Stimulated activated naive CD4-positive, alpha-beta T cell treated with Interleukin-2 at 50 U/mL for 16 hours (primary cell): Measurements from ENCODE around the gene RAB35.

Experiments used
- DNase-seq: peaks from one replicate; lab custom pipeline; 2025; lab: John Stamatoyannopoulos, UW

The RAB35 gene

DNA sequence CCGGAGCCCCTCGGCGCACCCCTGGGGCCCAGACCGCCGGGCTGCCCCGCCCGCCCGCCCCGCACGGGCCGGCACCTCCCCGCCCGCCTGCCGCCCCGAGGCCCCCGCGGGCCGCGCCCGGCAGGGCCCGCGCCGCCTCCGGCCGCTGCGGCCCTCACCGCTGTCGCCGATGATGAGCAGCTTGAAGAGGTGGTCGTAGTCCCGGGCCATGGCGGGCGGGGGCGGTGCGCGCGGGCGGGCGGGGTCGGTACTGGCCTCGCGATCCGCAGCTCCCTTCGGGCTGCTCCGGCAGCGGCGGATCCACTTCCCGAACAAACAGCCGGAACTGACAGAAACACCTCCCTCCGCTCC is at the start of gene RAB35:
Gene RAB35, minus strand, starts transcription at position 313 of the 351 bp plus-strand sequence. Its CDS starts 103 bp downstream, at position 210.
- no peak for DNase-seq

DNA sequence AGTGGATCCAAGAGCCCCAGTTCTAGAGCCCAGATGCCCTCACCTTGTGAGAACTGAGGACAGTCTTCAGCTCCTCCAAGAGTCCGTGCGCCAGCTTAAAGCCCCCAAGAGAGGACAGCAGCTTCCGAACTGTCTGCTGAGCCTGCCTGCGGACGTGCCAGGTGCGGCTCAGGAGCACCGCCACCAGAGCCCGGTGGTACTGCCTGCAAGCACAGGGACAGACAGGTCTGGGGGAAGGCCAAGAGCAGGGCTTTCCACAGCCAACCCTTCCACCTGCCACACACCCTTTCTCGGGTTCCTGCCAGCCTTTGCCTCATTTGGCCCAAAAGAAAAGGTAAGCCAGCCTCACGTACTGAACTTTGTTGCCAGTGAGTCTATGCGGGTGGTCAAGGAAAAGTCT is 47.7 kb upstream of the RAB35 start:
- no peak for DNase-seq

GRCh38 chr12:120162763-120163162 is 46.2 kb upstream of the RAB35 start:
- DNase-seq, result no peak

- DNase-seq, result no peak
Measured at GRCh38 chr12:120161852-120162251, 45.3 kb upstream of the RAB35 start.

- DNase-seq, result no peak
Measured at GRCh38 chr12:120159509-120160237, 43.1 kb upstream of the RAB35 start.

DNA sequence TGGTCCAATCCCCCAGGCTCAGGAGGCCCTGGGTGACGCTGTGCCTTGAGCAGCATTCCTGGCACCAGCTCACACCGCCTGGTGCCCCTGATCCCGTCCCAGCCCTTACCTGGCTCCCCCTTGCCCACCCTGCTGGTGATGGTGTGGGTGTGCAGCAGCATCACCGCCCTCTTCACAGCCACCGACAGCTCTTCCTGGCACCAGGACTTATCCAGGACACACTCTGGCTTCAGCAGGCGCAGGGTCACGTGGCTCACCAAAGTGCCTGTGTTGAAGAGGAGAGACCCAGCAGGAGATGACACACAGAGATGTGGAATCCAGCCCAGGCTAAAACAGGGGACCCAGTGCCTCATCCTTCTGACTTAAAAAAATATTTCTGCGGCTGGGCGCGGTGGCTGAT is 41.8 kb upstream of the RAB35 start:
- no peak for DNase-seq

- no peak for DNase-seq
Measured at GRCh38 chr12:120157678-120158077, 41.1 kb upstream of the RAB35 start.

GRCh38 chr12:120156315-120157259 is 40.0 kb upstream of the RAB35 start:
- DNase-seq, result no peak

DNA sequence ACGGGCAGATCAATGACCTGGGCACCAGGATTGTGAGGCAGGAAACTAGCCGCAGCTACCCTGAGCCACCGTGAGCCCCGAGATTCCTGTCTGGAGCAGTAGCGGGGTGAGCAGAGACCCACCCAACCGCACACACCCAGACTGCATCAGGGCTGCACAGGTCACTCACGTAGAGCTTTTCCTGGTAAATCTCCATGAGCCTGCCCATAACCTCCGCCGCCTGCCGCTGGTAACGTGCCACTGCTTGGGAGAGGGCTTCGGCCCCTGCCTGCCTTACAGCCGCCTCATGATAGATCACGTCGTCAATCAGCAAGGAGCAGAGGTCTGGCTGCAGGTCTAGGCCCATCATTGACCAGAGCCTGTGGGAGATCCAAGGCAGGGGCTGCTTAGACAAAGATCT is 38.5 kb upstream of the RAB35 start:
- no peak for DNase-seq

DNA sequence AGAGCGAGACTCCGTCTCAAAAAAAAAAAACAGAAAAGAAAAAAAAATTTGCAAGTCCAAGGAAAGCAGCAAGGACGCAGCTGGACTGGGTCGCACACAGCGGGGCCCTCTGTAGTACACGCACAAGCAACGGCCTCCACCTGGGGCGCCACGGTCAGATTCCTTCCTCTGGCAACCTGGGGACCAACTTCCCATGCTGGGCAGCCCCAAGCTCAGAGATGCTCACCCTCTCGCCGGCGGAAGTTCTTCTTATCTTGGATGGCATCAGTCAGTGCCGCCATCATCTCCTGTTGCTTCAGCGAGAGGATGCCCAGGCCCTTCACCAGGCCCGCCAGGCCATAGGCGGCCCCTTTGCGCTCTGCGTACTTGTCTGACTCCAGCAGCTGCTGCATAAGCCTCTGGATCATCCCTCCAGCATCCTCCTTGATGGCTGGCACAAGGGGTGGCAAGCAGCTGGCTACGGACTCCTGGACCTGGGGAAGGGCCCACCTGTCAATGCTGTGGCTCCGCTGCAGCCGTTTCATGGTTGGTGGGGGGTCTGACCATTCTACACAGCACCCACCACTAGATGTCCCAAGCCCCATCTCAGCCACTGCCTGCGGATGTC is 34.5 kb upstream of the RAB35 start:
- DNase-seq, result no peak

- no peak for DNase-seq
Measured at GRCh38 chr12:120148011-120148410, 31.5 kb upstream of the RAB35 start.

GRCh38 chr12:120145164-120145563 is 28.6 kb upstream of the RAB35 start:
- DNase-seq, result no peak

DNA sequence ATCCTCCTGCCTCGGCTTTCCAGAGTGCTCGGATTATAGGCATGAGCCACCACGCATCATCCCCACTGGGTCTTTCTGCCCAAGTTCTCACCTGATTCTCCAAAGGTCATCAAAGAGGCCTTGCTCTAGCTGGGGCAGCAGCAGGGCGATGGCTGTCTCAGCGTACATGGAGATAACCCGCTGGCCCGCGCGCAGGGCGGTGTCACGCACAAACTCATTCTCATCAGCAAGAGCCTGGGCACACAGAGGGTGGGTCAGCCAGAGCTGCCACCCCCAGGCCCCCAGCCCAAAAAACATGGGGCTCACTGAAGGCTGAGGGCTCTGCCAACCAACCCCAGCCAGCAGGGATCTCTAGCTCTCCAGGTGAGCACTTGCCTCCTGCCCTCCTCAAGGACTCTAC is 27.7 kb upstream of the RAB35 start:
- DNase-seq, result no peak

- DNase-seq, result no peak
Measured at GRCh38 chr12:120142231-120142877, 25.8 kb upstream of the RAB35 start.

- DNase-seq, result no peak
Measured at GRCh38 chr12:120141336-120141735, 24.8 kb upstream of the RAB35 start.

GRCh38 chr12:120140603-120141002 is 24.1 kb upstream of the RAB35 start:
- DNase-seq, result no peak

- no peak for DNase-seq
Measured at GRCh38 chr12:120139958-120140357, 23.4 kb upstream of the RAB35 start.

DNA sequence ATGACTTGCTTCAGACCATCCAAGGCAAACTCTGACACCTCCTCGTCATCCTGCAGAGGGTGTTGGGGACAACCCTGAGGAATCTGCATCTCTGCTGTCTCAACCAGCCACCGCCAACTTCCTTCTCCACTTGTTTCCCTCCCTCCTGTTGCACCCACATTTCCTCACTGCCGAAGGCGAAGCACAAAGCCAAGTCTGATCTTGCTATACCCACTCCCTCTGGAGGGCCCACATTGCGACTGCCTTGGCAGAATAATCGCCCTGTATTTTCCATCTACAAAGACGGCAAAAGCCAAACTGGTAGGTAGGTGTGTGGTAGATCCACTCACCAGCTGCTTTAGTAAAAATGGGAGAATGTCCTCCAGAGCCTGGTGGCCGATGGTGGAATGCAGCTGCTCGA is 21.8 kb upstream of the RAB35 start:
- DNase-seq, result no peak

GRCh38 chr12:120137833-120138232 is 21.3 kb upstream of the RAB35 start:
- DNase-seq, result no peak

DNA sequence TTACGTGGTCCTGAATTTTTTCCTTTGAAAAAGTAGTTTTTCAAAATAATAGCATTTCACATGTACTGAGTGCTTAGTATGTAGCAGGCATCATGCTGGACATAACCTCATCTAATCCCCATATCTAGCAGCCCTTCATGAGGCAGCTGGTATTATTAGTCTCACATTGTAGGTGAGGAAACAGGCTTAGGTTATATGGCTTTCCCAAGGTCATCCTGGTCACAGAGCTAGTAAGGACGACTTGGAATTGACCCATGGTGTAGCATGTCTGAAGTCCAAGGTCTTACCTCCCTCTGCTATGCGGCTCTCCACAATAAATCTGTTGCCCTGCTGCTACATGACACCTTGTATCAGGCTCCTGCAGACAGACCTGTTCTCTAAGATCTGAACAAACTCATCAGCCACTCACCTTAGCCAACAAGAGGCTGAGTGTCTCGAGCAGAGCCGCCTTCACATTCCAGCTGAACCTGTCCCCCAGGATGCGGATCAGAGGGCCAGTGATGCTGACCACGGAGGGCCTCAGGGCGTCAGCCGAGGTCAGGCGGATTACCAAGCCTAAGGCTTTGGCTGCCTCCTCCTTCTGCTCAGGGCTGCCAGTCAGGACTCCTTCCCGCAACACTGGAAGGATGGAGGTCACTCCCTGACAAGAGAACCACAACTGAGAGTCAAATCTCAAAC is 19.7 kb upstream of the RAB35 start:
- no peak for DNase-seq

DNA sequence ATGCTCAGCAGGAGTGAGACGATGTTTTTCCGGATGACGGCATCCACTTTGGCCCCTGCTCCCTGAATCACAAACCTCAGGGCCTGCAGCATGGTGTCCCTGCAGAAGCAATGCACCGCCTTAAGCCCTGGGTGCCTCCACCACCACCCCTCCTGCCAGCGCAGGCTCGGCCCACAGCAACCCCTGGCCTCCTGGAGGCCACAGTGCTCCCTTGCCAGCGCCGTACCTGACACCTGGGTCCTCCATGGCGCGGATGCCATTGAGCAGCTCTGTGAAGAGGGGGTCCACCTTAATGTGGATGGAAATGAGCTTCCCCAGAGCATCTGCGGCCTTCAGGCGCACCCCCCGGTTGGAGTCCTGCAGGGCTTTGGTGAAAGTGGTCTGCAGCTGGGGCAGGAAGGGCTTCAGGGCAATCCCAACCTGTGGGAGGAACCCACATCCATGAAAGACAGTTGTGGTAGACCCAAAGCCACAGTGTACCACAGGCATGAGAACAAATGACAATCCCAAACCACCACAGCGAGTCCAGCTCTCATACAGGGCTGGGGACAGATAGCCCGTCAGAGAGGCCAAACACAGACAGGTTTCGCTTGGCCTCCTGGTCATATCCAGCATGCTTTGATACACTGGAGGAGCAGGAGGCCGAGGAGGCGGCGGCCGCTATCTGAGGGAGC is 17.9 kb upstream of the RAB35 start:
- DNase-seq, result no peak
